ENCODE data around the gene PARD3.

Gene PARD3

GRCh38 chr10:34240039-34240438 lies 575.1 kb downstream of the PARD3 start:
- no peaks in the 10 kb centered on the region for H3K9me2 ChIP-seq (replicated peaks; ENCODE audit: insufficient read depth, low read length)
- no peak overlapping the region for H3K27ac ChIP-seq (ENCODE audit: low read depth, low read length)

DNA sequence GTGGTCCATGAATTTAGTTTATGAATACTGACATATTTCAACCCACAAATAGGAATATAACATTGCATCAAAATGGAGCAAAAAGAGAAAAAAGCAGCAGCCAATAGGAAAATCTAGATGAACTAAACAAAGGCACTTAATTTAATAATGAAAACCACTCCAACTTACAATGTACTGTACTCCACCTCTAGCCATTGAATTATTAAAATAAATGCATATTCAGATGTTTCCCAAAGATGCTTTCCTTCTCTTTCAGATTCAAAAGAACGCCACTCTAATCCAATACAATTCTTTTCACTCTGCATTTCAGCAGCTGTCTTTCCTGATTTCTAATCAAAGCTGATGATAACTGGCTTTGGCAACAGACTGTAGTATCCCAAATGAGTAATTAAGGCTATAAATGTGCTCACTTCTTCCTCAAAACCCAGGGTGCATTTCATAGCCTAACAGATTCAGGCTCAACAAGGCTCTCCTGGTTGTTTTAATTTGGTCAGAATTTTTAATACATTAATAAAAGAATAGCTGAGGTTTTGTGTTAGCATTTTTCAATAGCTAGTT lies 577.1 kb downstream of the PARD3 start:
- TF ChIP-seq EZH2phosphoT487 (conservative IDR thresholded peaks at IDR 0.05; ENCODE audit: low read length) (no peak), CTCF (IDR thresholded peaks at IDR 0.05; ENCODE audit: insufficient read depth, low read length, poor library complexity, severe bottlenecking) (no peak)

More at GRCh38 chr10:34240039-34240438, 575.1 kb downstream of the PARD3 start:
- Histone ChIP-seq H3K9me3 (ENCODE audit: insufficient read depth, low read length) (no peaks in the 10 kb centered on the region), H3K27me3 (ENCODE audit: low read length) (no peaks in the 10 kb centered on the region), H3K79me2 (ENCODE audit: insufficient read depth, low read length) (no peaks in the 10 kb centered on the region), H3K9ac (ENCODE audit: low read length) (no peak overlapping the region), H3K4me2 (ENCODE audit: low read depth, low read length, poor library complexity, severe bottlenecking) (no peak overlapping the region), H2AFZ (ENCODE audit: low read depth, low read length, severe bottlenecking) (no peak overlapping the region), H4K20me1 (ENCODE audit: low read depth, low read length) (no peaks in the 10 kb centered on the region), H3K36me3 (ENCODE audit: low read length) (no peaks in the 10 kb centered on the region), H3K4me3 (ENCODE audit: insufficient read depth, low read length, poor library complexity, severe bottlenecking) (no peak overlapping the region), H3F3A (ENCODE audit: insufficient read depth) (no peaks in the 10 kb centered on the region)
- TF ChIP-seq EZH2phosphoT487 (conservative IDR thresholded peaks at IDR 0.05; ENCODE audit: low read length) (no peak), CTCF (IDR thresholded peaks at IDR 0.05; ENCODE audit: insufficient read depth, low read length, poor library complexity, severe bottlenecking) (no peak)

DNA sequence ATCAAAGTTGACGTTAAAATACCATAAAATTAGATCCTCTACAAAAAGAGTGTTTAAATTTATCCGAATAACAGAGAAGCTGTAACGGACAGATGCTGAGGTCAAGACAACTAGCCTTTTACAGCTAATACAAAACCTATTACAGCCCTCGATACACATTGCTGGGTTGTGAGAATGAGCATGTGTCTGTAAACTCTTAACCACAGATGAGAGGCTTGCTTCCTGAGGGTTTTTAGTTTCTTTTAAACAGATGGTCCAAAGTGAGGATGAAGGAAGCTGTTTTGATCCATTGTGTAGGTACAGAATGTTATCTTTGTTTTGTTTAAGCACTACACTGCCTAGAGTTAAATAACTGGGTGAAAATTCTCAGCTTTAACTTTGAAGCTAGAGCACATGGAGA lies 578.2 kb downstream of the PARD3 start:
- Histone ChIP-seq H3K27ac (ENCODE audit: low read depth, low read length) (no peak overlapping the region), H3K36me3 (ENCODE audit: low read length) (no peaks in the 10 kb centered on the region), H3K9ac (ENCODE audit: low read length) (no peak overlapping the region)

More for the DNA sequence above, 577.1 kb downstream of the PARD3 start:
- no peaks in the 10 kb centered on the region for H3K36me3 ChIP-seq (ENCODE audit: low read length)
- no peak overlapping the region for H3K4me2 ChIP-seq (ENCODE audit: low read depth, low read length, poor library complexity, severe bottlenecking)
- no peaks in the 10 kb centered on the region for H4K20me1 ChIP-seq (ENCODE audit: low read depth, low read length)
- no peak overlapping the region for H3K9ac ChIP-seq (ENCODE audit: low read length)
- H3K9me2 ChIP-seq (replicated peaks; ENCODE audit: insufficient read depth, low read length), result no peaks in the 10 kb centered on the region
- H3K27ac ChIP-seq (ENCODE audit: low read depth, low read length), result no peak overlapping the region
- H3K4me3 ChIP-seq (ENCODE audit: insufficient read depth, low read length, poor library complexity, severe bottlenecking), result no peak overlapping the region
- H3K79me2 ChIP-seq (ENCODE audit: insufficient read depth, low read length), result no peaks in the 10 kb centered on the region
- no peak overlapping the region for H2AFZ ChIP-seq (ENCODE audit: low read depth, low read length, severe bottlenecking)
- H3K9me3 ChIP-seq (ENCODE audit: insufficient read depth, low read length), result no peaks in the 10 kb centered on the region
- no peaks in the 10 kb centered on the region for H3F3A ChIP-seq (ENCODE audit: insufficient read depth)
- H3K27me3 ChIP-seq (ENCODE audit: low read length), result no peaks in the 10 kb centered on the region

More for the DNA sequence above, 578.2 kb downstream of the PARD3 start:
- no peaks in the 10 kb centered on the region for H3K9me3 ChIP-seq (ENCODE audit: insufficient read depth, low read length)
- H3K9me2 ChIP-seq (replicated peaks; ENCODE audit: insufficient read depth, low read length), result no peaks in the 10 kb centered on the region
- no peak overlapping the region for H3K4me2 ChIP-seq (ENCODE audit: low read depth, low read length, poor library complexity, severe bottlenecking)
- H4K20me1 ChIP-seq (ENCODE audit: low read depth, low read length), result no peaks in the 10 kb centered on the region
- H3K79me2 ChIP-seq (ENCODE audit: insufficient read depth, low read length), result no peaks in the 10 kb centered on the region
- H2AFZ ChIP-seq (ENCODE audit: low read depth, low read length, severe bottlenecking), result no peak overlapping the region
- H3F3A ChIP-seq (ENCODE audit: insufficient read depth), result no peaks in the 10 kb centered on the region
- no peak overlapping the region for H3K4me3 ChIP-seq (ENCODE audit: insufficient read depth, low read length, poor library complexity, severe bottlenecking)
- no peaks in the 10 kb centered on the region for H3K27me3 ChIP-seq (ENCODE audit: low read length)
- no peak for TF ChIP-seq CTCF (IDR thresholded peaks at IDR 0.05; ENCODE audit: insufficient read depth, low read length, poor library complexity, severe bottlenecking)
- TF ChIP-seq EZH2phosphoT487 (conservative IDR thresholded peaks at IDR 0.05; ENCODE audit: low read length), result no peak
